Measurements from ENCODE around the gene CD99. TPM values are rescaled to one million over a fixed set of nuclear protein-coding genes. Genes with fewer than 3 reads are reported as not detected.

Gene CD99
- total and polyA plus RNA-seq, 2 of the 13 experiments (the other 11 are each of a cell fraction or from before 2014, with no cell fraction given): 78.8 to 111 TPM

GRCh38 chrX:2690856-2691542, at the start of gene CD99 (continued):
- TF ChIP-seq ZFP91 (CRISPR knock-in tag; IDR thresholded peaks at IDR 0.05; ENCODE audit: borderline replicate concordance) (peak; percentile 76; the same call in 1 of the 2 replicates), UBTF (CRISPR knock-in tag; IDR thresholded peaks at IDR 0.05) (peak; percentile 74), SP1 (IDR thresholded peaks at IDR 0.05) (no peak), SP1 (CRISPR knock-in tag; IDR thresholded peaks at IDR 0.05) (peak; percentile 54), MYPOP (CRISPR knock-in tag; IDR thresholded peaks at IDR 0.05) (peak; percentile 45), TFDP2 (CRISPR knock-in tag; IDR thresholded peaks at IDR 0.05) (peak; percentile 53), SAP130 (CRISPR knock-in tag; IDR thresholded peaks at IDR 0.05; ENCODE audit: low read depth) (peak; percentile 62), ZNF740 (CRISPR knock-in tag; IDR thresholded peaks at IDR 0.05) (peak; percentile 39; the same call in 1 of the 2 replicates), SNAPC2 (CRISPR knock-in tag; IDR thresholded peaks at IDR 0.05) (no peak), ZNF891 (CRISPR knock-in tag; IDR thresholded peaks at IDR 0.05) (peak; percentile 56; the same call in 1 of the 2 replicates), TSC22D2 (CRISPR knock-in tag; IDR thresholded peaks at IDR 0.05; ENCODE audit: borderline replicate concordance) (no peak), DBP (CRISPR knock-in tag; IDR thresholded peaks at IDR 0.05; ENCODE audit: not compliant biosample characterization) (no peak), ZNF737 (CRISPR knock-in tag; IDR thresholded peaks at IDR 0.05; ENCODE audit: borderline replicate concordance) (no peak), PATZ1 (CRISPR knock-in tag; IDR thresholded peaks at IDR 0.05) (peak; percentile 80), HOXA3 (CRISPR knock-in tag; IDR thresholded peaks at IDR 0.05) (peak; percentile 49; the same call in 1 of the 2 replicates), CENPX (CRISPR knock-in tag; IDR thresholded peaks at IDR 0.05) (no peak), ZBTB38 (CRISPR knock-in tag; IDR thresholded peaks at IDR 0.05) (peak; percentile 71), SAFB2 (CRISPR knock-in tag; IDR thresholded peaks at IDR 0.05; ENCODE audit: borderline replicate concordance, low read depth) (peak; percentile 69; the same call in 1 of the 2 replicates), NFE2 (CRISPR knock-in tag; IDR thresholded peaks at IDR 0.05) (no peak), ZC3H13 (CRISPR knock-in tag; IDR thresholded peaks at IDR 0.05) (no peak)

Measured in HepG2 (cell line).